Heart right ventricle (tissue), 16 donors: ENCODE measurements around the gene PCSK5. TPM values are rescaled to one million over a fixed set of nuclear protein-coding genes. Genes with fewer than 3 reads are reported as not detected.

ENCODE experiments used
- ATAC-seq, 8 donors: fragments of 200-7000 bp; cut with Tn5 transposase; one replicate each; pipeline ENCODE4 v1.9.1; 2020; ENCODE audit warnings: mild to moderate bottlenecking in 8 of 8, moderate library complexity in 8 of 8, moderate number of reproducible peaks in 1 of 8
- DNase-seq, 2 donors: peaks; one replicate each; pipeline ENCODE4 v3.0.0-alpha.2; 2020
- H3K27ac ChIP-seq, 10 donors: fragments of 200-600 bp; sonication (generic) in 2 of 10; one replicate each; pipeline versions ENCODE4 v1.5.0 to v1.8.0; 2020 to 2022; ENCODE audit warnings: mild to moderate bottlenecking in 3 of 10
- H3K27me3 ChIP-seq, 7 donors: fragments of 200-600 bp; one replicate each; pipeline ENCODE4 v1.8.0; 2021 to 2022; ENCODE audit warnings: mild to moderate bottlenecking in 2 of 7
- H3K36me3 ChIP-seq, 9 donors: fragments of 200-600 bp; sonication (generic) in 1 of 9; one replicate each; pipeline versions ENCODE4 v1.5.0 to v1.8.0; 2020 to 2022; ENCODE audit warnings: mild to moderate bottlenecking in 2 of 9
- H3K4me1 ChIP-seq, 9 donors: fragments of 200-600 bp; sonication (generic) in 1 of 9; one replicate each; pipeline versions ENCODE4 v1.5.0 to v1.8.0; 2020 to 2022; ENCODE audit warnings: mild to moderate bottlenecking in 4 of 9
- H3K4me3 ChIP-seq, 10 donors: fragments of 200-600 bp; sonication (generic) in 2 of 10; one replicate each; pipeline versions ENCODE4 v1.5.0 to v1.8.0; 2020 to 2022; ENCODE audit warnings: mild to moderate bottlenecking in 7 of 10, moderate library complexity in 2 of 10
- H3K9me3 ChIP-seq, 11 donors: fragments of 200-600 bp in 10 of 11; sonication (generic) in 2 of 11; one replicate each; pipeline versions ENCODE4 v1.5.0 to v1.8.0; 2013 to 2022; ENCODE audit warnings: mild to moderate bottlenecking in 2 of 11, control low read depth in 1 of 11, moderate library complexity in 1 of 11
- WGBS, 2 donors: extraction: QIAGEN DNeasy Blood & Tissue Kit; methylation state at CpG; one replicate each; pipeline ENCODE4 v1.1.7; 2013; ENCODE audit warnings: inconsistent platforms in 1 of 2; 5-methylcytosine and 5-hydroxymethylcytosine counted together
- intact Hi-C, 10 donors: fragments of 100-400 bp; cut with DNase I; formaldehyde crosslinking; loops; one replicate each; pipeline versions ENCODE4 v1.11.1 to v1.14.2; 2022
- polyA plus RNA-seq, 2 donors: library from polyadenylated mRNA; stranded (reverse); fragments of 200-250 nt; gene quantifications; one replicate each; pipeline ENCODE4 v1.2.3, GENCODE V29; 2013
- total RNA-seq, 10 donors: library from RNA; stranded (reverse); fragmentation: NEBNext Ultra II Directional in 3 of 10; extraction: Animal tissue kit (Norgen Biotek cat#: 25700) in 3 of 10; gene quantifications; one replicate each; pipeline versions ENCODE4 v1.2.1 to v1.2.4, GENCODE V29; 2021 to 2023
- TF ChIP-seq, protein P1 (sequence below), 9 donors: fragments of 200-600 bp; sonication (generic) in 2 of 9; IDR thresholded peaks; one replicate each; pipeline versions ENCODE4 v1.5.0 to v1.8.0; 2021 to 2022; ENCODE audit warnings: antibody characterized with exemption in 9 of 9, mild to moderate bottlenecking in 5 of 9, moderate library complexity in 1 of 9
- donor health status: Arrhythmogenic right ventricular cardiomyopathy.
- donor health status: ischemic (EF 13 %, LVEDD 7.1; RV severe dilation, severe dysfunction).
- donor health status: healthy with polysubstance abuse.
- donor health status: DM: no; HTN: yes; CAD: no.
- donor health status: DM: no; HTN: no; CAD: no.
- donor health status: ischemic (EF 25% LVEDD 6.9; RV normal size, moderate dysfunction).
- donor health status: ischemic (EF 25% LVEDD 5.7; RV mildly dilated, moderate dysfunction).
- donor health status: healthy.
- donor health status: DM: yes; HTN: yes; CAD: no.
- donor health status: Ischemic cardiomyopathy.
- donor health status: ischemic (EF 35%, LVEDD 5.7; RV mildly dilated, moderate dysfunction).
- donor health status: nonischemic (EF 11% LVEDD 7.7; RV severe dilation, severe dysfunction).
- donor health status: DM: yes; HTN: yes; CAD: no.
- donor health status: PGD.
- donor health status: ischemic (EF 29% LVEDD 5.4; RV normal size, mild dysfunction).
- donor health status: nonischemic (EF 23%, LVEDD 6.1; RV moderate dilation, normal function).

The PCSK5 gene
- total and polyA plus RNA-seq, 12 donors: 1.8 to 8.3 (median 5.7) TPM

GRCh38 chr9:75869236-75869635 is 21.2 kb upstream of the PCSK5 start:
- H3K4me1 ChIP-seq: peaks cover 0 to 19% (median 0%) of the 10 kb centered on the region in 9 donors
- intact Hi-C loops: loop anchor here in 8 of 10 donors (5.0 to 10.0 kb wide), 10 partner anchors 244 to 674 kb away; no protein-coding TSS in a partner anchor

GRCh38 chr9:75870450-75870849 is 20.0 kb upstream of the PCSK5 start:
- no peak for DNase-seq
- Histone ChIP-seq H3K36me3 (no peaks in the 10 kb centered on the region), H3K4me1 (peaks cover 0 to 19% (median 0%) of the 10 kb centered on the region in 9 donors), H3K9me3 (no peaks in the 10 kb centered on the region), H3K27me3 (no peaks in the 10 kb centered on the region), H3K4me3 (no peak overlapping the region), H3K27ac (no peak overlapping the region)
- intact Hi-C loops: loop anchor here in 1 of 10 donors (10.0 kb wide), 1 partner anchor 434 kb away; no protein-coding TSS in a partner anchor
- WGBS, 2 donors: 90 to 96% methylated on average over 1 of the region's 1 CpG
- TF ChIP-seq, protein P1, sequence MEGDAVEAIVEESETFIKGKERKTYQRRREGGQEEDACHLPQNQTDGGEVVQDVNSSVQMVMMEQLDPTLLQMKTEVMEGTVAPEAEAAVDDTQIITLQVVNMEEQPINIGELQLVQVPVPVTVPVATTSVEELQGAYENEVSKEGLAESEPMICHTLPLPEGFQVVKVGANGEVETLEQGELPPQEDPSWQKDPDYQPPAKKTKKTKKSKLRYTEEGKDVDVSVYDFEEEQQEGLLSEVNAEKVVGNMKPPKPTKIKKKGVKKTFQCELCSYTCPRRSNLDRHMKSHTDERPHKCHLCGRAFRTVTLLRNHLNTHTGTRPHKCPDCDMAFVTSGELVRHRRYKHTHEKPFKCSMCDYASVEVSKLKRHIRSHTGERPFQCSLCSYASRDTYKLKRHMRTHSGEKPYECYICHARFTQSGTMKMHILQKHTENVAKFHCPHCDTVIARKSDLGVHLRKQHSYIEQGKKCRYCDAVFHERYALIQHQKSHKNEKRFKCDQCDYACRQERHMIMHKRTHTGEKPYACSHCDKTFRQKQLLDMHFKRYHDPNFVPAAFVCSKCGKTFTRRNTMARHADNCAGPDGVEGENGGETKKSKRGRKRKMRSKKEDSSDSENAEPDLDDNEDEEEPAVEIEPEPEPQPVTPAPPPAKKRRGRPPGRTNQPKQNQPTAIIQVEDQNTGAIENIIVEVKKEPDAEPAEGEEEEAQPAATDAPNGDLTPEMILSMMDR (IDR thresholded peaks at IDR 0.05): no peak
- no peak for ATAC-seq

More at GRCh38 chr9:75869236-75869635, 21.2 kb upstream of the PCSK5 start:
- Histone ChIP-seq H3K36me3 (no peaks in the 10 kb centered on the region), H3K9me3 (no peaks in the 10 kb centered on the region), H3K4me3 (no peak overlapping the region), H3K27me3 (no peaks in the 10 kb centered on the region), H3K27ac (peak overlapping the region in 1 of 10 donors; percentile 64)
- WGBS, 2 donors: 56 to 70% methylated on average over 3 of the region's 3 CpGs
- DNase-seq (no peak), ATAC-seq (no peak)
- TF ChIP-seq, protein P1 (IDR thresholded peaks at IDR 0.05): no peak

- WGBS, 2 donors: 81 to 84% methylated on average over 5 of the region's 5 CpGs
- Histone ChIP-seq H3K4me1 (peaks cover 0 to 19% (median 0%) of the 10 kb centered on the region in 9 donors), H3K36me3 (no peaks in the 10 kb centered on the region), H3K4me3 (no peak overlapping the region), H3K27ac (no peak overlapping the region), H3K9me3 (no peaks in the 10 kb centered on the region), H3K27me3 (no peaks in the 10 kb centered on the region)
- TF ChIP-seq, protein P1 (IDR thresholded peaks at IDR 0.05): no peak
- intact Hi-C loops: loop anchor here in 1 of 10 donors (10.0 kb wide), 1 partner anchor 433 kb away; no protein-coding TSS in a partner anchor
- DNase-seq: no peak
- no peak for ATAC-seq
These were observed 18.8 kb upstream of the PCSK5 start for GRCh38 chr9:75871624-75872023.

GRCh38 chr9:75873712-75874111 is 16.8 kb upstream of the PCSK5 start:
- Histone ChIP-seq H3K9me3 (no peaks in the 10 kb centered on the region), H3K4me3 (no peak overlapping the region), H3K36me3 (no peaks in the 10 kb centered on the region), H3K27ac (no peak overlapping the region), H3K27me3 (no peaks in the 10 kb centered on the region), H3K4me1 (peaks cover 0 to 15% (median 0%) of the 10 kb centered on the region in 9 donors)
- WGBS, 2 donors: 91 to 100% methylated on average over 1 of the region's 1 CpG
- no peak for ATAC-seq
- DNase-seq: no peak
- intact Hi-C loops: loop anchor here in 1 of 10 donors (10.0 kb wide), 1 partner anchor 431 kb away; no protein-coding TSS in a partner anchor
- TF ChIP-seq, protein P1 (IDR thresholded peaks at IDR 0.05): no peak
